ENCODE data around the gene KCTD7. TPM values are rescaled to one million over a fixed set of nuclear protein-coding genes. Genes with fewer than 3 reads are reported as not detected.
"Not testable (repeated sequence)": the region's sequence is repeated elsewhere in the genome, so short reads cannot be mapped to it uniquely, and the experiment has no call there.

KCTD7 gene
- total and polyA plus RNA-seq, 2 donors (not counting 1 experiment from before 2014, with no cell fraction given): 15.2 to 17.4 TPM

GRCh38 chr7:66671034-66671433 lies 42.4 kb downstream of the KCTD7 start:
- Histone ChIP-seq H3K4me3 (replicated peaks in 1 of 4; ENCODE audit: control extremely low read depth in 1 of 4, insufficient read depth in 1 of 4, low read depth in 3 of 4, low read length in 4 of 4) (no peak overlapping the region), H3K79me2 (ENCODE audit: control insufficient read depth, insufficient read depth, low read length) (peaks cover 10% of the 10 kb centered on the region), H3K9ac (ENCODE audit: insufficient read depth, low read length) (no peak overlapping the region), H3K27ac (ENCODE audit: insufficient read depth, low read length) (no peak overlapping the region), H3K27me3 (ENCODE audit: control insufficient read depth, insufficient read depth, low read length) (no peaks in the 10 kb centered on the region), H4K20me1 (ENCODE audit: control insufficient read depth, extremely low read depth, insufficient read depth, low read length) (no peaks in the 10 kb centered on the region), H3K4me1 (ENCODE audit: control insufficient read depth, extremely low read depth, insufficient read depth, low read length) (peaks cover 2% of the 10 kb centered on the region), H3K36me3 (ENCODE audit: control insufficient read depth, insufficient read depth, low read length) (peaks cover 6% of the 10 kb centered on the region), H2AFZ (ENCODE audit: low read length) (no peak overlapping the region), H3K4me2 (ENCODE audit: extremely low read depth, insufficient read depth, low read length) (no peak overlapping the region), H3K9me3 (ENCODE audit: control insufficient read depth, insufficient read depth, low read depth, low read length) (no peaks in the 10 kb centered on the region)
- no peak for DNase-seq (ENCODE audit: low read depth in 2 of 2)
- TF ChIP-seq EZH2 (IDR thresholded peaks at IDR 0.05; ENCODE audit: low read length, missing control alignments): no peak
- TF ChIP-seq CTCF (conservative IDR thresholded peaks at IDR 0.05 in 1 of 2, IDR thresholded peaks at IDR 0.05 in 1 of 2; ENCODE audit: low read depth in 1 of 2, low read length in 2 of 2): no peak

DNA sequence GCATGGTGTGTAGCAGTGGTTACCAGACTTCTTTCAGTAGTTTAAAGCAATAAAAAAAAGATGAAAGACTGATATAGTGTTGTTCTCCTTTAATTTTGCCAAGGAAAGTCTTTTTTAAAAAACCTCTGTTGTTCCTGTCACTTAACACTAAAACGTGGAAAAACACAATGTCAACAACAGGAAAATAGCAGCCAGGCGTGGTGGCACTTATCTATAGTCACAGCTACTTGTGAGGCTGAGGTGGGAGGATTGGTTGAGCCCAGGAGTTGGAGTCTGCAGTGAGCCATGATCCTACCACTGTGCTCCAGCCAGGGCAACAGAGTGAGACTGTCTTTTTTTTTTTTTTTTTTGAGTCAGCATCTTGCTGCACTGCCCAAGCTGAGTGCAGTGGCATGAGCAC lies 42.8 kb downstream of the KCTD7 start:
- H3K9me3 ChIP-seq (ENCODE audit: control insufficient read depth, insufficient read depth, low read depth, low read length); H3K27me3 ChIP-seq (ENCODE audit: control insufficient read depth, insufficient read depth, low read length); H3K9ac ChIP-seq (ENCODE audit: insufficient read depth, low read length); H3K4me1 ChIP-seq (ENCODE audit: control insufficient read depth, extremely low read depth, insufficient read depth, low read length); H3K4me2 ChIP-seq (ENCODE audit: extremely low read depth, insufficient read depth, low read length); H4K20me1 ChIP-seq (ENCODE audit: control insufficient read depth, extremely low read depth, insufficient read depth, low read length); H3K27ac ChIP-seq (ENCODE audit: insufficient read depth, low read length); H2AFZ ChIP-seq (ENCODE audit: low read length); H3K36me3 ChIP-seq (ENCODE audit: control insufficient read depth, insufficient read depth, low read length); DNase-seq (ENCODE audit: low read depth in 2 of 2); H3K4me3 ChIP-seq (replicated peaks in 1 of 4; ENCODE audit: control extremely low read depth in 1 of 4, insufficient read depth in 1 of 4, low read depth in 3 of 4, low read length in 4 of 4): not testable (repeated sequence)
- peaks cover 13% of the 10 kb centered on the region for H3K79me2 ChIP-seq (ENCODE audit: control insufficient read depth, insufficient read depth, low read length)

DNA sequence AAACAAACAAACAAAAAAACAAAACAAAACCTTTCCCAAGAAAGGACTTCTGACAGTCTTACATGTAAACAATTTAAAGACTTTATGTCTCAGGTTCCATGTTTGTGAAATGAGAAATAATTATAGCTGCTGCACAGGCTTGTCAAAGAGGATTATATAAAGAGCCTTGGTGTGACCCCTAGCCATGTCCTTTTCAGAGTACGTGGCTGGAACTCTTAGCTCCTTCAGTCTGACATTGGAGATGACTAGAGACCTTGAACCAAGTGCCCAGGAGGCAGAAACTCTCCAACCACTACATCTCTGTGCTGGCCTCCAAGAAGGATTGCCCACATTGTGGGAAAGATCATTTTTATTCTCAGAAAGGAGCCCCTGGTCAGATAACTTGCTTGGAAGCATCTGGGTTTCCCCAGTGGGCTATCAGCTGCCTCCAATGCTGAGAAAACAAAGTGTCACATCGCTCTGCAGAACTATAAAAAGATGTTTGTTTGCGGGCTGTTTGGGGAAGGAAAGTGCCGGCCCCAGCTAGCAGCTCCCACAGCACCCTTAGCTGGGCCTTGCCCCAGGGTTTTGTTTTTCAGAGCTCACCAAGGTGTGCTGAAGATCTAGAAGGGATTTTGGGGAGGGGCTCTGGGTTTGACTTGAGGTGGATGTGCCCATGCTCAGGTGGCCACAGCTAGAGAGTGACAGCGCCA lies 43.9 kb downstream of the KCTD7 start:
- H3K27ac ChIP-seq (ENCODE audit: insufficient read depth, low read length); H3K36me3 ChIP-seq (ENCODE audit: control insufficient read depth, insufficient read depth, low read length); H3K27me3 ChIP-seq (ENCODE audit: control insufficient read depth, insufficient read depth, low read length); H3K9ac ChIP-seq (ENCODE audit: insufficient read depth, low read length); H3K9me3 ChIP-seq (ENCODE audit: control insufficient read depth, insufficient read depth, low read depth, low read length); H3K4me1 ChIP-seq (ENCODE audit: control insufficient read depth, extremely low read depth, insufficient read depth, low read length); H4K20me1 ChIP-seq (ENCODE audit: control insufficient read depth, extremely low read depth, insufficient read depth, low read length); H3K4me3 ChIP-seq (replicated peaks in 1 of 4; ENCODE audit: control extremely low read depth in 1 of 4, insufficient read depth in 1 of 4, low read depth in 3 of 4, low read length in 4 of 4); H2AFZ ChIP-seq (ENCODE audit: low read length); DNase-seq (ENCODE audit: low read depth in 2 of 2); H3K4me2 ChIP-seq (ENCODE audit: extremely low read depth, insufficient read depth, low read length): not testable (repeated sequence)
- H3K79me2 ChIP-seq (ENCODE audit: control insufficient read depth, insufficient read depth, low read length): peaks cover 14% of the 10 kb centered on the region

DNA sequence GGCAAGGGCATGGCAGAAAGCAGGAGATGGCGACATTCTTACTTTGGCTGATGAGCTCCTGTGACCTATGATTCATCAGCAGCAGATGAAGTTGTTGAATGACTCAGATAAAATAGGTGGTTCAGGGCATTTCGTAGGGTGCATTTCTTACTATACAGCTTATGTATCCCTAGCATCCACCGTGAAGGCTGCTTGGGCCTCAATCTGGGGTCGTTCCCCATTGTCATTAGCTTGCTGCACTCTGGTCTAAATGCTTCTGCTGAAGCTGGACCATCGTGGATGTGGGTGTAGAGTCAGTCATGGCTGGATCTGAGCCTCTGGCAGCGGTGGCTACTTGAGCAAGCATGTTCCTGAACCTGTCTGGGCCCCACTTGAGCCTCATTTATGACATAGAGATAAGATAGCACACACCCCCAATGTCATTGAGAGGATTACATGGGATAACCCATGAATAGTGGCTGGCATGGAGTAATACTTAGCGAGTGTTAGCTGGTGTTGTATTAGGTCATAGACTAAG lies 44.5 kb downstream of the KCTD7 start:
- not testable (repeated sequence) for H3K9ac ChIP-seq (ENCODE audit: insufficient read depth, low read length); H4K20me1 ChIP-seq (ENCODE audit: control insufficient read depth, extremely low read depth, insufficient read depth, low read length); H2AFZ ChIP-seq (ENCODE audit: low read length); H3K36me3 ChIP-seq (ENCODE audit: control insufficient read depth, insufficient read depth, low read length); H3K4me2 ChIP-seq (ENCODE audit: extremely low read depth, insufficient read depth, low read length); H3K27me3 ChIP-seq (ENCODE audit: control insufficient read depth, insufficient read depth, low read length); H3K27ac ChIP-seq (ENCODE audit: insufficient read depth, low read length); H3K4me3 ChIP-seq (replicated peaks in 1 of 4; ENCODE audit: control extremely low read depth in 1 of 4, insufficient read depth in 1 of 4, low read depth in 3 of 4, low read length in 4 of 4); H3K9me3 ChIP-seq (ENCODE audit: control insufficient read depth, insufficient read depth, low read depth, low read length); H3K4me1 ChIP-seq (ENCODE audit: control insufficient read depth, extremely low read depth, insufficient read depth, low read length)
- DNase-seq (ENCODE audit: low read depth in 2 of 2): peak; percentile 17 to 40
- peaks cover 14% of the 10 kb centered on the region for H3K79me2 ChIP-seq (ENCODE audit: control insufficient read depth, insufficient read depth, low read length)
